Colonic mucosa (tissue), 4 donors: Measurements from ENCODE around the gene NR1D1. TPM values are rescaled to one million over a fixed set of nuclear protein-coding genes. Genes with fewer than 3 reads are reported as not detected.

Experiments used
- DNase-seq: peaks from one replicate; pipeline ENCODE4 v3.0.0-alpha.2; 2020
- H3K27ac ChIP-seq: fragments of 200-600 bp; one replicate; pipeline ENCODE4 v1.8.0; 2021
- H3K27me3 ChIP-seq: fragments of 200-600 bp; one replicate; pipeline ENCODE4 v1.8.0; 2021
- H3K36me3 ChIP-seq: fragments of 200-600 bp; one replicate; pipeline ENCODE4 v1.8.0; 2021
- H3K4me1 ChIP-seq: fragments of 200-600 bp; one replicate; pipeline ENCODE4 v1.8.0; 2021; ENCODE audit warnings: mild to moderate bottlenecking
- H3K4me3 ChIP-seq: fragments of 200-600 bp; one replicate; pipeline ENCODE4 v1.8.0; 2021
- H3K9ac ChIP-seq, 2 donors: one replicate each; pipeline ENCODE4 v1.7.0; 2013; ENCODE audit warnings: control low read depth in 2 of 2, low read depth in 2 of 2, low read length in 2 of 2
- H3K9me3 ChIP-seq: fragments of 200-600 bp; one replicate; pipeline ENCODE4 v1.8.0; 2021
- intact Hi-C: fragments of 100-400 bp; cut with DNase I; formaldehyde crosslinking; loops from one replicate; pipeline ENCODE4 v1.14.1; 2022
- total RNA-seq, 2 donors: library from RNA; stranded (reverse); fragmentation: NEBNext Ultra II Directional in 1 of 2; extraction: Animal tissue kit (Norgen Biotek cat#: 25700) in 1 of 2; gene quantifications; one replicate each; pipeline ENCODE4 v1.2.1, GENCODE V29; 2021
- TF ChIP-seq, protein P1 (sequence below): fragments of 200-600 bp; IDR thresholded peaks from one replicate; pipeline ENCODE4 v1.8.0; 2022; ENCODE audit warnings: antibody characterized with exemption, mild to moderate bottlenecking
- donor health status: healthy.
- donor health status: DM: no; HTN: no; CAD: no.
- donor health status: DM: no; HTN: no; CAD: no.

The NR1D1 gene
- total RNA-seq, 2 donors from 2014 or later, result 4.8 to 18.8 TPM

DNA sequence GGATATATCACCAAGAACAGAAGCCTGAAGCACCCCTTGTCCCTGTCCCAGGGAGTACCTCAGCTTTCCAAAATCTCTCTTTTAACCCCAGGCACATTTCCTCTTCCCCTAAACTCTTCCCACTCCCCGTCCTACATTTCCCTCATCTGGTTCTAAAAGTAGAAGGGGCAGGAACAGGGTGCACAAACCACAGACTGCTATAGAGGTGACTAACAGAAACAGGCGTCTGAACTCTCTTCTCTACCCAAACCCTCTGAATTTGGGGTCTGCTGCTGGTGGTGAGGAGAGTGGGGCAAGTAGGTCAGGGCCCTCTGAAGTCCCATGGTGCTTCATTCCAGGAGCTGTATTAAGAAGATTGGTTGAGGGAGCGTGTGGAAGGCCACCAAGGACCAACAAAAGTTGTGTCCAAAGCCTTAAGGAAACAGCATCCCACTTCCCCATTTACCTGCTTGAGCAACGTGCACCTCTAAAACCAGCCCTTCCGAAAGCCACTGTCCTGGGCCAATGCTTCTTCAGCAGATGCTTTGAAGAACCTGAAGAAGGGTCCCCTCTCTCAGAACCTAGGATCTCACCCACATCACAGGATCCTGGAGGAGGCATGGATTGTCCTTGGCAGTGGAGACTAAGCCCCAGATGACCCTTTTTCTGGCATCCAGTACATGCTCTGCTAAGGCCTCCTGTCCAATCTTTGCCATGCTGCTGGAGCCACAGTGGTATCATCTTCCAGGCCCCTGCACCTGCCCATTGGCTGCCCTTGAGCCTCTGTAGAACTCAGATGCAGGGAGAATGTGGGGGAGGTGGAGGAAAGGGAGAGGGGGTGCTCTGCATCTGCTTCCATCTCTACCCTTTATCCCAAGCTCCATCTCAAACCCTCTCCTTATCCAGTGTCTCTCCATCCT is 5.7 kb upstream of the NR1D1 start:
- Histone ChIP-seq H3K27me3 (no peaks in the 10 kb centered on the region), H3K27ac (peak overlapping the region; percentile 93), H3K4me1 (peaks cover 49% of the 10 kb centered on the region), H3K9ac (peak overlapping the region; percentile 35 to 37), H3K9me3 (no peaks in the 10 kb centered on the region), H3K36me3 (no peaks in the 10 kb centered on the region), H3K4me3 (no peak overlapping the region)
- DNase-seq, result no peak
- intact Hi-C loops, result no loop called here
- TF ChIP-seq, protein P1, sequence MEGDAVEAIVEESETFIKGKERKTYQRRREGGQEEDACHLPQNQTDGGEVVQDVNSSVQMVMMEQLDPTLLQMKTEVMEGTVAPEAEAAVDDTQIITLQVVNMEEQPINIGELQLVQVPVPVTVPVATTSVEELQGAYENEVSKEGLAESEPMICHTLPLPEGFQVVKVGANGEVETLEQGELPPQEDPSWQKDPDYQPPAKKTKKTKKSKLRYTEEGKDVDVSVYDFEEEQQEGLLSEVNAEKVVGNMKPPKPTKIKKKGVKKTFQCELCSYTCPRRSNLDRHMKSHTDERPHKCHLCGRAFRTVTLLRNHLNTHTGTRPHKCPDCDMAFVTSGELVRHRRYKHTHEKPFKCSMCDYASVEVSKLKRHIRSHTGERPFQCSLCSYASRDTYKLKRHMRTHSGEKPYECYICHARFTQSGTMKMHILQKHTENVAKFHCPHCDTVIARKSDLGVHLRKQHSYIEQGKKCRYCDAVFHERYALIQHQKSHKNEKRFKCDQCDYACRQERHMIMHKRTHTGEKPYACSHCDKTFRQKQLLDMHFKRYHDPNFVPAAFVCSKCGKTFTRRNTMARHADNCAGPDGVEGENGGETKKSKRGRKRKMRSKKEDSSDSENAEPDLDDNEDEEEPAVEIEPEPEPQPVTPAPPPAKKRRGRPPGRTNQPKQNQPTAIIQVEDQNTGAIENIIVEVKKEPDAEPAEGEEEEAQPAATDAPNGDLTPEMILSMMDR, result no peak

DNA sequence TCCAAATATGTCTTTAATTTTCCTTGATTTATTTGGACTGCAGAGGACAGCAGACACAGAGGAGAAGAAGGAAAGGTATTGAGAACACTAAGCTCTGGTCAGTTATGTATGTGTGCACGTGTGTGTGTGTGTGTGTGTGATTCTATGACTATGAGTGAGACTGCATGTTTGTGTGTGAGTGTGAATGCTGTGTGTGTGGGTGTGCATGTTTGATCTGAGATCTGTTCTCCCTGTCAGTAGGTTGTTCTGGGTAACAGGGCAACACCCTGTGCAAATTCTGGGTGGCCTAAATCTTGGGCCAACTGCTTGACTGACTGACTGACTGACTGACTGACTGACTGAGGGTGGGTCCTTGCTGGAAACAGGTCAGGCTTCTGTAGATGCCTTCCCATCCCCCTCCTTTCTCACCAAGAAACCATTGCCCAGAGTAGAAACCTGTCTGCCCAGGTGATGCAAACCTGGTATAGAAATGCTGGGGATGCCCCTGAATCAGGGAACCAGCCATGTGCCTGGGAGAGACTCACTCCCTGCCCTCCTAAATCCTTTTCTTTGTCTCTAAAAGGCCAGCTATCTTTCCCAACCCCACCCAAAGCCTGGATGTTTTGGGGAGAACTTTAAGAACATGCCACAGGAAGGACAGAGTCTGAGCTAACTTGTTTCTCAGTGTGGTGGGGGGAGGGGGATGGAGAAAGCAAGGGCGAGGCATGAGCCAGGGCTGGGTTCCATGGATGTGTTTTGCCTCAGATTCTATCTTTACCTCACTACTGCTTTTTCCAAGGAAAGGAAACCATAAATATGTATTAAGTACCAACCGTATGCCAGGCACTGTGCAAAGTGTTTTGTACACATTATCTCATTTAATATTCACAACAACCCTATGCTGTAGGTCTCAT is 4.5 kb upstream of the NR1D1 start:
- no peaks in the 10 kb centered on the region for H3K27me3 ChIP-seq
- no peak for DNase-seq
- H3K27ac ChIP-seq, result peak overlapping the region; percentile 94
- intact Hi-C loops, result no loop called here
- H3K4me3 ChIP-seq, result no peak overlapping the region
- peaks cover 42% of the 10 kb centered on the region for H3K4me1 ChIP-seq
- H3K9me3 ChIP-seq, result no peaks in the 10 kb centered on the region
- no peaks in the 10 kb centered on the region for H3K36me3 ChIP-seq
- H3K9ac ChIP-seq, result peak overlapping the region; percentile 13 to 89
- TF ChIP-seq, protein P1, result no peak

DNA sequence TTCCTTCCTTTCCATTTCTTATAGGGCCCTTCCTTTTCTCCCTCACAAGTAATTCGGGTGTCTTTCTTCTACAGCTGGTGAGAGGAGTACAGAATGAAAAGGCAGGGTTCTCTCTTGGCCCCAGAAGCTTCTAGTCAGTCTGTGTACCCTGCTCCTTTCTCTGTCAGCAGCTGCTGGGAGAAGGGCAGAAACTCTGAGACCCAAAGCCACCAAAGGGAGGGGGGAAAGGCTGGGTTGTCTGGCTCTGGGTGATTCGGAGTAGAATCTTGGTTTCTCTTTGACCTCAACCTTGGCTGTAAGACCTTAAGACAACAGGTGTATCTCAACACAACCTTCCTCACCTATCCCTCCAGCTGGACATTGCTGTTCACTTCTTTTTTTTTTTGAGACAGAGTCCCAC is 3.3 kb upstream of the NR1D1 start:
- Histone ChIP-seq H3K4me3 (no peak overlapping the region), H3K36me3 (no peaks in the 10 kb centered on the region), H3K9me3 (no peaks in the 10 kb centered on the region), H3K27ac (peak overlapping the region; percentile 94), H3K9ac (peak overlapping the region; percentile 67 to 89), H3K27me3 (no peaks in the 10 kb centered on the region), H3K4me1 (peaks cover 38% of the 10 kb centered on the region)
- TF ChIP-seq, protein P1, result no peak
- DNase-seq, result no peak
- intact Hi-C loops, result no loop called here

DNA sequence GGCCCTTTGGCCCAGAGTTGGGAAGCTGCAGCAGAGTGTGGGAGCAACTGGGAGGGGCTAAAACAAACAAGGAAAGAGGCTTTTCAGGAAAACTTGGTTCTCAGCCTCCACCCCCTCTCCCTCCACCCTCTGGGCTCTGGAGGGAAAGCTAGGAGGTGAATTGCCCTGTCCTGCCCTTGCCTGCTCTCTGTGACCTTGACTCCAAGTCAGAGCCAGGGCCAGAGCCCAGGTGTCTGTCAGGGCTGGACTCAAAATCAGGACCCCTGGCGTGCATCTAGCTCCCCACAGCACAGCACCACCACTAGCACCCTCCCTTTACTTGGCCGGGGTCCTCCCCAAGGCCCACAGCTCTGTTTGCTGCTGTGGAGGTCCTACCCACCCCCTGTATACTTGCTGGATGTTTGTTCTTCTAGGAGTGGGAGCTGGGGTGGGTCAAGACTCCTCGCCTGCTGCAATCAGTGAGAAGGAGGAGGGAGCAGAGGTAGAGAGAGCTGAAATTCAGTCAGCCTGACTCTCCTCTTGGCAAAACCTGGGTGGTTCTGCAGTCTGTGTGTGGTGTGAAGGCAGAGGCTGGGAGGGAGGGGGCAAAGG is 2.8 kb upstream of the NR1D1 start:
- peak overlapping the region; percentile 67 to 89 for H3K9ac ChIP-seq
- H3K4me3 ChIP-seq, result no peak overlapping the region
- no peaks in the 10 kb centered on the region for H3K9me3 ChIP-seq
- H3K36me3 ChIP-seq, result no peaks in the 10 kb centered on the region
- intact Hi-C loops, result no loop called here
- TF ChIP-seq, protein P1, result no peak
- H3K27me3 ChIP-seq, result no peaks in the 10 kb centered on the region
- peaks cover 43% of the 10 kb centered on the region for H3K4me1 ChIP-seq
- peak; percentile 85 for DNase-seq
- peak overlapping the region; percentile 94 for H3K27ac ChIP-seq
